DMS79 treated with DMSO at 0.1 percent for 48 hours (cell line): Measurements from ENCODE around the gene CUX1.
A peak's percentile ranks its signal among the peaks of the same experiment; 100 is the strongest.
"Not testable (repeated sequence)": the region's sequence is repeated elsewhere in the genome, so short reads cannot be mapped to it uniquely, and the experiment has no call there.

ENCODE experiments used
- DNase-seq: peaks from one replicate; lab custom pipeline; 2025; lab: John Stamatoyannopoulos, UW

The CUX1 gene

GRCh38 chr7:101869026-101869900 lies 51.8 kb downstream of the CUX1 start:
- no peak for DNase-seq

- DNase-seq = no peak
These were observed 52.5 kb downstream of the CUX1 start for GRCh38 chr7:101869901-101870290.

GRCh38 chr7:101870361-101871062 lies 53.1 kb downstream of the CUX1 start:
- peak; percentile 94 for DNase-seq

GRCh38 chr7:101871351-101871750 lies 53.9 kb downstream of the CUX1 start:
- DNase-seq = peak; percentile 22

GRCh38 chr7:101874028-101874427 lies 56.6 kb downstream of the CUX1 start:
- DNase-seq = no peak

- no peak for DNase-seq
These were observed 57.9 kb downstream of the CUX1 start for GRCh38 chr7:101875283-101875846.

GRCh38 chr7:101877882-101878591 lies 60.6 kb downstream of the CUX1 start:
- DNase-seq = no peak

GRCh38 chr7:101878938-101879337 lies 61.5 kb downstream of the CUX1 start:
- DNase-seq = no peak

GRCh38 chr7:101879565-101879964 lies 62.1 kb downstream of the CUX1 start:
- DNase-seq = no peak

GRCh38 chr7:101880282-101881054 lies 63.0 kb downstream of the CUX1 start:
- no peak for DNase-seq

GRCh38 chr7:101882005-101882421 lies 64.6 kb downstream of the CUX1 start:
- no peak for DNase-seq

GRCh38 chr7:101882595-101883564 lies 65.5 kb downstream of the CUX1 start:
- no peak for DNase-seq

- DNase-seq = no peak
These were observed 67.5 kb downstream of the CUX1 start for GRCh38 chr7:101884671-101885596.

- DNase-seq = no peak
These were observed 68.2 kb downstream of the CUX1 start for GRCh38 chr7:101885597-101885955.

GRCh38 chr7:101887352-101887751 lies 69.9 kb downstream of the CUX1 start:
- not testable (repeated sequence) for DNase-seq

- not testable (repeated sequence) for DNase-seq
These were observed 71.1 kb downstream of the CUX1 start for GRCh38 chr7:101888564-101888963.

GRCh38 chr7:101890749-101891523 lies 73.5 kb downstream of the CUX1 start:
- DNase-seq = no peak

GRCh38 chr7:101891936-101892640 lies 74.7 kb downstream of the CUX1 start:
- no peak for DNase-seq
